Activated CD4-positive, alpha-beta T cell treated with anti-CD3 and anti-CD28 coated beads, Interleukin-2, amount 50 U/mL, for 48 hours (primary cell): Measurements from ENCODE around the gene PTOV1.

Source experiments
- DNase-seq, 2 experiments: peaks; one replicate each; pipeline ENCODE4 v3.0.0-alpha.2; 2020

PTOV1 gene

GRCh38 chr19:49892716-49893115 is 41.8 kb downstream of the PTOV1 start:
- DNase-seq = no peak

- peak; percentile 45 to 58 for DNase-seq
Measured at GRCh38 chr19:49894011-49894664, 43.2 kb downstream of the PTOV1 start.

- peak; percentile 68 to 79 for DNase-seq
Measured at GRCh38 chr19:49894879-49895565, 44.1 kb downstream of the PTOV1 start.

- no peak for DNase-seq
Measured at GRCh38 chr19:49895566-49896297, 44.8 kb downstream of the PTOV1 start.

- DNase-seq = peak; percentile 71 to 74
Measured at GRCh38 chr19:49896863-49897621, 46.1 kb downstream of the PTOV1 start, which contains the start of gene IL4I1. Gene IL4I1, minus strand, starts transcription at chr19:49896887. Its CDS starts 727 bp downstream, at chr19:49896160.

- no peak for DNase-seq
Measured at GRCh38 chr19:49904136-49904535, 53.2 kb downstream of the PTOV1 start.

GRCh38 chr19:49906879-49907564 is 56.1 kb downstream of the PTOV1 start:
- DNase-seq = no peak

- DNase-seq = no peak
Measured at GRCh38 chr19:49907745-49908446, 56.9 kb downstream of the PTOV1 start.

- no peak for DNase-seq
Measured at GRCh38 chr19:49908480-49909420, 57.8 kb downstream of the PTOV1 start.

GRCh38 chr19:49910179-49910578 is 59.2 kb downstream of the PTOV1 start:
- DNase-seq = no peak
